Calu3 (cell line): Measurements from ENCODE around the gene HDDC2. TPM values are rescaled to one million over a fixed set of nuclear protein-coding genes. Genes with fewer than 3 reads are reported as not detected.
A peak's percentile ranks its signal among the peaks of the same experiment; 100 is the strongest.

Experiments
- BruUV-seq: library from RNA; stranded (reverse); fragments of 400-500 nt; replicated peaks from 2 replicates; lab custom pipeline; 2021; lab: Mats Ljungman, UMichigan
- CTCF ChIA-PET: fragments of 300-600 bp; sonication (Branson Sonifier 250); formaldehyde crosslinking; loops from one replicate; lab custom pipeline; 2022; ENCODE audit warnings: antibody characterized with exemption; lab: Charles Lee
- DNase-seq: peaks from one replicate; pipeline ENCODE4 v3.0.0; 2022
- H3K27ac Mint-ChIP-seq: one replicate; pipeline ENCODE4 v1.8.0; 2022; ENCODE audit warnings: mixed read lengths; ENCODE audit not compliant: unreplicated experiment
- H3K27me3 Mint-ChIP-seq: one replicate; pipeline ENCODE4 v1.8.0; 2022; ENCODE audit warnings: mixed read lengths; ENCODE audit not compliant: unreplicated experiment
- H3K36me3 Mint-ChIP-seq: one replicate; pipeline ENCODE4 v1.8.0; 2022; ENCODE audit warnings: mild to moderate bottlenecking, moderate library complexity, mixed read lengths; ENCODE audit not compliant: insufficient read depth, unreplicated experiment
- H3K4me1 Mint-ChIP-seq: one replicate; pipeline ENCODE4 v1.8.0; 2022; ENCODE audit warnings: mild to moderate bottlenecking, low read depth, mixed read lengths; ENCODE audit not compliant: unreplicated experiment
- H3K4me3 Mint-ChIP-seq: one replicate; pipeline ENCODE4 v1.8.0; 2022; ENCODE audit warnings: mild to moderate bottlenecking, low read depth, moderate library complexity, mixed read lengths; ENCODE audit not compliant: unreplicated experiment
- H3K9me3 Mint-ChIP-seq: one replicate; pipeline ENCODE4 v1.8.0; 2022; ENCODE audit warnings: low read depth, mixed read lengths; ENCODE audit not compliant: unreplicated experiment
- intact Hi-C: fragments of 100-400 bp; cut with micrococcal nuclease; formaldehyde crosslinking; loops from one replicate; pipeline ENCODE4 v1.10.0; 2022; ENCODE audit not compliant: unreplicated experiment
- total RNA-seq: library from RNA; stranded (reverse); gene quantifications from 2 replicates; pipeline ENCODE4 v1.2.3, GENCODE V29; 2022
- TF ChIP-seq, protein P1 (sequence below): fragments of 200-600 bp; IDR thresholded peaks from one replicate; pipeline ENCODE4 v1.8.0; 2022; ENCODE audit warnings: antibody characterized with exemption; ENCODE audit not compliant: unreplicated experiment

Gene HDDC2
- total RNA-seq, 1 experiment from 2014 or later, result 24.2 TPM

DNA sequence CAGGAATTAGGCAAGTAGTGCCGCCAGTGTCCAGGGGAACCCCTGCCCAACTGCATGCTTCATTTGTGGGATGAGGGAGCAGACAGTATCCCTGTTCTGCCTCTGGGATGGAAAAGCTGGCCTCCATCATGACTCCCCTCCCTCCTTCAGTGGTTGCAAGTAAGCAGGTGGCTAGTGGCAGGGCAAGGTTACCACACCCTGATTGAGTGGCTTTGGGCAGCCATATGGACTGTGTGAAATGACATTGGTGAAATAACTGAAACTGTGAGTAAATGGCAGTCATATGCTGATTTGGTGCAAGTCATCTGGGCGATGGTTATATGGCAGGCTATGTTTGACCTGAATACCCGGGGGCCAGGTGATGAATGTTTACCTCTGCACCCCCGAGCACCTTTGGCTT lies 33.0 kb downstream of the HDDC2 start:
- CTCF ChIA-PET, result no interaction called here
- peaks cover 3% of the 10 kb centered on the region for H3K36me3 Mint-ChIP-seq
- BruUV-seq, result no TSS peak
- no peaks in the 10 kb centered on the region for H3K9me3 Mint-ChIP-seq
- H3K27me3 Mint-ChIP-seq, result no peaks in the 10 kb centered on the region
- TF ChIP-seq, protein P1, sequence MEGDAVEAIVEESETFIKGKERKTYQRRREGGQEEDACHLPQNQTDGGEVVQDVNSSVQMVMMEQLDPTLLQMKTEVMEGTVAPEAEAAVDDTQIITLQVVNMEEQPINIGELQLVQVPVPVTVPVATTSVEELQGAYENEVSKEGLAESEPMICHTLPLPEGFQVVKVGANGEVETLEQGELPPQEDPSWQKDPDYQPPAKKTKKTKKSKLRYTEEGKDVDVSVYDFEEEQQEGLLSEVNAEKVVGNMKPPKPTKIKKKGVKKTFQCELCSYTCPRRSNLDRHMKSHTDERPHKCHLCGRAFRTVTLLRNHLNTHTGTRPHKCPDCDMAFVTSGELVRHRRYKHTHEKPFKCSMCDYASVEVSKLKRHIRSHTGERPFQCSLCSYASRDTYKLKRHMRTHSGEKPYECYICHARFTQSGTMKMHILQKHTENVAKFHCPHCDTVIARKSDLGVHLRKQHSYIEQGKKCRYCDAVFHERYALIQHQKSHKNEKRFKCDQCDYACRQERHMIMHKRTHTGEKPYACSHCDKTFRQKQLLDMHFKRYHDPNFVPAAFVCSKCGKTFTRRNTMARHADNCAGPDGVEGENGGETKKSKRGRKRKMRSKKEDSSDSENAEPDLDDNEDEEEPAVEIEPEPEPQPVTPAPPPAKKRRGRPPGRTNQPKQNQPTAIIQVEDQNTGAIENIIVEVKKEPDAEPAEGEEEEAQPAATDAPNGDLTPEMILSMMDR, result no peak
- H3K4me3 Mint-ChIP-seq, result no peak overlapping the region
- DNase-seq, result no peak
- H3K4me1 Mint-ChIP-seq, result no peaks in the 10 kb centered on the region
- no peak overlapping the region for H3K27ac Mint-ChIP-seq
- intact Hi-C loops, result no loop called here

DNA sequence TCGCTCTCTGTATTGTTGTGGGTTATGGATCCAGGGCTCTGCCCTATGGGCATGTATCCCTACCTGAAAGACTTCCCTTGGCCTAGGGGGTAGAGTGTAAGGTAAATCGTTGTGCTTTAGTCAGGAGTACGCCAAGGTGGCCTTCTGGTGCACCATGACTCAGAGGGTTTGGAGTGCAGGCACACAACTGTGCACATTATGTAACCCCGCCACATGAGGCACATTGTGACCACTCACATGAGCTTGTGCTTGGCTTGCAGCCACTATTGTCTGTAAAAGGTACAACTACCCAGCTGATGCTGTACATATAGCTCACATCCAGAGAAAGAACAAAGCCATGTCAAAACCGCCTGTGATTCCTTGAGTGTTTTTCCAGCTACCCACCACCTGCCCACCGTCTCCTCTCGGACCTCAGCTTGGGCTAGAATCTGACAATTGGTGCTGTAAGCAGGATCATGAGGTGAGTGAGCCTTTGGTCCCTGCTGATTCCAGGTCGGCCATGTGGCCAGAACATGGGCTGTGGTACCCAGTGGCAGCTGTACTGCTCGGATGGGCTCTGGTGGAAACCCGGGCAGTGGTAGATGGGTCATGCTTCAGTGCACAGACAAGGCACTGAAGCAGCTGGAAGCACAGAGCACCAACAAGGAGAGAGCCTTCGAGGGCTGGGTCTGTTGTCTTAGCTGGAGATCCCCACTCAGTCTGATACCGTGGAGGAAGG lies 33.8 kb downstream of the HDDC2 start:
- TF ChIP-seq, protein P1, result no peak
- no peak overlapping the region for H3K4me3 Mint-ChIP-seq
- CTCF ChIA-PET, result no interaction called here
- H3K36me3 Mint-ChIP-seq, result peaks cover 3% of the 10 kb centered on the region
- no peaks in the 10 kb centered on the region for H3K4me1 Mint-ChIP-seq
- H3K27ac Mint-ChIP-seq, result no peak overlapping the region
- H3K9me3 Mint-ChIP-seq, result no peaks in the 10 kb centered on the region
- no TSS peak for BruUV-seq
- intact Hi-C loops, result no loop called here
- H3K27me3 Mint-ChIP-seq, result no peaks in the 10 kb centered on the region
- peak; percentile 16 for DNase-seq

DNA sequence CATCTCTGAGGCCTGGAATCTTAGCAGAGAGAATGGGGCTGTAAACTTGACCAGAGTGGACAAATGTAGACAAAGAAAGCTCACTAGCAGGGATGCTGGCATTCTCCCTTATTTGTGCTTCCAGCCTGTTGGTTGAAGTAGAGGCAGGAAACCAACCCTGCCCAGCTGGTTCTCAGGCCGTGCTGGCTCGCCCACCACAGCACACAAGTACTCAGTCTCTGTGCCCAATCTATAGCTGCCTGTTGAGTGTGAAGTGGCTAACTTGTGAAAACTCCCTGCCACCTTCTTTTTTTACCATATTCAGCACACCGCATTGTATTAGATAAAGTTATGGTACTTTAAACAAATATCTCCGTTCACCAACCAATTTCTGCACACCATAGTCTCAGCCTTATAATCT lies 37.3 kb downstream of the HDDC2 start:
- TF ChIP-seq, protein P1, result no peak
- CTCF ChIA-PET, result no interaction called here
- Mint-ChIP-seq H3K9me3 (no peaks in the 10 kb centered on the region), H3K27ac (no peak overlapping the region), H3K27me3 (no peaks in the 10 kb centered on the region), H3K36me3 (peaks cover 3% of the 10 kb centered on the region), H3K4me3 (no peak overlapping the region), H3K4me1 (no peaks in the 10 kb centered on the region)
- BruUV-seq, result no TSS peak
- no peak for DNase-seq
- intact Hi-C loops, result no loop called here

DNA sequence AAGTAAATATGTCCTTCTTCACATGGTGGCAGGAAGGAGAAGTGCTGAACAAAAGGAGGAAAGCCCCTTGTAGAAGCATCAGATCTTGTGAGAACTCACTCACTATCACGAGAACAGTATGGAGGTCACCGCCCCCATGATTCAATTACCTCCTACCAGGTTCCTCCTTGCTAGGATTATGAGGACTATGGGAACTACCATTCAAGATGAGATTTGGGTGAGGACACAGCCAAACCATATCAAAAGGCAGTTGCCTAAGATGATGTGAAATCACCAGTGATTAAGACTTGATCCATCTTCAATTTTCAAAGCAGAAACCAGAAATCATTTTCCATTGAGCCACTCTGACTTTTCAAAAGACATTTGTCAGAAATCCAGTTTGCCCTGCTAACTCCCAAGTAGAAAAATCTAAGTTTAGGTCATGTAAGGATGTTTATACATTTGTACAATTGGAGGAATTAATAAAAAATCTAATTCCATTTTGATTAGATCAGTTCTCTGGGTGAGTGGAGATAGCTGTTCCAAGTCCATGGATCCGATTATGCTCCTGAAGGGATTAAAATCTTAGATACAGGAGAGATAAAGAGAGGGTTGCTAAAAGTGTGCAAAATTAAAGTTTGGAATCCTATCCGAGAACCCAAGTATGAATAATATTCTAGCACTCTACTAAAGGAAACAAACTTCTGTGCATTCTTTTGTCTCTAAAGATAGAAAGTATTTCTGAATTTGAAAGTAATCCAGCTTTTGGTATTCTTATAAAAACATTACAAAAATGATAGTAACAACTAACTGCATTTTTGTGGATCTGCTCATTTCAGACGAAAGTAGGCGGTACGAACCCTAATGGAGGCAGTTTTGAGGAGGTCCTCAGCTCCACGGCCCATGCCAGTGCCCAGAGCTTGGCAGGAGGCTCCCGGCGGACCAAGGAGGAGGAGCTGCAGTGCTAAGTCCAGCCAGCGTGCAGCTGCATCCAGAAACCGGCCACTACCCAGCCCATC lies 39.5 kb downstream of the HDDC2 start:
- TF ChIP-seq, protein P1, result no peak
- Mint-ChIP-seq H3K36me3 (no peaks in the 10 kb centered on the region), H3K9me3 (no peaks in the 10 kb centered on the region), H3K27me3 (no peaks in the 10 kb centered on the region), H3K4me3 (no peak overlapping the region), H3K4me1 (no peaks in the 10 kb centered on the region), H3K27ac (no peak overlapping the region)
- intact Hi-C loops, result no loop called here
- DNase-seq, result no peak
- CTCF ChIA-PET, result no interaction called here
- no TSS peak for BruUV-seq
